IPS-15b (cell line): ENCODE data around the gene PRR11.

Experiments
- H3K27me3 ChIP-seq: one replicate; pipeline ENCODE4 v1.6.1; 2013; ENCODE audit warnings: low read length; ENCODE audit not compliant: control insufficient read depth, insufficient read depth
- H3K36me3 ChIP-seq: one replicate; pipeline ENCODE4 v1.6.1; 2013; ENCODE audit warnings: low read length; ENCODE audit not compliant: control insufficient read depth, insufficient read depth
- H3K4me1 ChIP-seq: one replicate; pipeline ENCODE4 v1.6.1; 2013; ENCODE audit warnings: mild to moderate bottlenecking, low read length; ENCODE audit not compliant: control insufficient read depth, insufficient read depth
- H3K4me3 ChIP-seq: one replicate; pipeline ENCODE4 v1.5.1; 2013; ENCODE audit warnings: low read depth, low read length
- H3K9ac ChIP-seq: one replicate; pipeline ENCODE4 v1.6.1; 2013; ENCODE audit warnings: low read depth, mild to moderate bottlenecking, low read length
- H3K9me3 ChIP-seq: one replicate; pipeline ENCODE4 v1.6.1; 2013; ENCODE audit warnings: mild to moderate bottlenecking, low read length; ENCODE audit not compliant: control insufficient read depth, insufficient read depth

Gene PRR11

DNA sequence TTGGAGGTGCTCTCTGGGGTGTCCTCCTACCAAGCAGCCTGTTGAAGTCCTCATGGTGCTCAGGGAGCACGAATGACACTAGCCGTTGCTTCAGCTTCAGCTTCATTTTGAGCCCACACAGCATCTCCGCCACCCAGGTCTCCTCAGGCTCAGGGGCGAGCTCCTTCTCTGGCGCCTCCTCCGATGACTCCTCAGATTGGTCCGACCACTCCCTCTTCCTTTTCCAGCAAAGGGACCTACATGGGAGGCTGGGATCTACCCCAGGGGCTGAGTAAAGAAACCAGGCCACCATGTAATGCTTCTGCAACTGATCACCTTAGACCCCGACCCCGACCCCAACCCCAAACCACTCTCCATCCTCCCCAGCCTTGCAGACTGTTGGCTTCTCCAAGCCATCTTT lies 25.9 kb downstream of the PRR11 start:
- no peak overlapping the region for H3K4me3 ChIP-seq
- no peaks in the 10 kb centered on the region for H3K4me1 ChIP-seq
- H3K9me3 ChIP-seq = no peaks in the 10 kb centered on the region
- peaks cover 7% of the 10 kb centered on the region for H3K36me3 ChIP-seq
- H3K9ac ChIP-seq = no peak overlapping the region
- no peaks in the 10 kb centered on the region for H3K27me3 ChIP-seq

DNA sequence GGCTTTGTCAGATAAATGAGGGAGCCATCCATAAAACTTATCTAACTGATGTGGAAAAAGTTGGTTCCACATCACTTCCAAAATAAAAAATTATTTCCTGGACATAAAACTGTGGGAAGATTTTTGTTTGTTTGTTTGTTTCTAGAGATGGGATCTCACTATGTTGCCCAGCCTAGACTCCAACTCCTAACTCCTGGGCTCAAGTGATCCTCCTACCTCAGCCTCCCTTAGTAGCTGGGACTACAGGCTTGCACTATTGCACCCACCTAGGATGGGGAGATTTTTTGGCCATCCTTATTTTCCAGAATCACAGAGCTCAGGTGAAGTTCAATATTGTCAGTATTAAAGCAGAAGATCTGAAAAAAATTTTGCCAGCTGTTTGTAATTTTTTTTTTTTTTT lies 30.5 kb downstream of the PRR11 start:
- no peaks in the 10 kb centered on the region for H3K4me1 ChIP-seq
- no peak overlapping the region for H3K9ac ChIP-seq
- H3K36me3 ChIP-seq = peaks cover 9% of the 10 kb centered on the region
- no peaks in the 10 kb centered on the region for H3K27me3 ChIP-seq
- H3K9me3 ChIP-seq = no peaks in the 10 kb centered on the region
- no peak overlapping the region for H3K4me3 ChIP-seq

DNA sequence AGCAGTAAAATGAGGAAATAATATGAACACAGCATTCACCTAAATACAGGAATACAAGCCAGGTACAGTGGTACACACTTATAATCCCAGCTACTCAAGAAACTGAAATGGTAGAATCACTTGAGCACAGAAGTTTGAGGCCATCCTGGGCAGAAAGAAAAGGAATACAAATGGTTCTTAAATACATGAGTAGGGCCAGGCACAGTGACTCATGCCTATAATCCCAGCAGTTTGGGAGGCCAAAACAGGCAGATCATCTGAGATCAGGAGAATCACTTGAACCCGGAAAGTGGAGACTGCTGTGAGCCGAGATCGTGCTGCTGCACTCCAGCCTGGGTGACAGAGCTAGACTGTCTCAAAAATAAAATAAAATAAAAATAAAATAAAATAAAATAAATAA lies 31.3 kb downstream of the PRR11 start:
- Histone ChIP-seq H3K27me3 (no peaks in the 10 kb centered on the region), H3K36me3 (peaks cover 9% of the 10 kb centered on the region), H3K4me1 (no peaks in the 10 kb centered on the region), H3K9me3 (no peaks in the 10 kb centered on the region), H3K4me3 (no peak overlapping the region), H3K9ac (no peak overlapping the region)

DNA sequence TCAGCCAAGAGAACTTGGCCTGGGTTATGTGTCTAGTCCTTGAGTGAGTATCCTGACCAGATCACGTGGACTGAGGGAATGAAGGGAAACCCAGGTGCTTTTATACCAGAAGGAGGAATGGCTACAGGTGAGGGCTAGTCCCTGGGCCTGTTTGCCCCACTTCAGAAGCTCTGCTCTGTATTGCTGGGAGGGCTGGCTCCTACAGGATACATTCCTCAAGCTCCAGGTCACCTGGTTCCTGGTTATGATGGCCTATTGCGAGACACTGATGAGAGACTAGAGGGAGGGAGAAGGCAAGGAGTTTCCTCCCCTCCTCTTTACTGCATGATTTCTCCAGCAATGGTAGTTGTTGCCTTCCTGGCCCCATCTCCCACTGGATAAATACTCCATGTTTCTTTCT lies 35.3 kb downstream of the PRR11 start:
- no peaks in the 10 kb centered on the region for H3K27me3 ChIP-seq
- H3K4me3 ChIP-seq = no peak overlapping the region
- no peaks in the 10 kb centered on the region for H3K4me1 ChIP-seq
- H3K9me3 ChIP-seq = no peaks in the 10 kb centered on the region
- H3K36me3 ChIP-seq = peaks cover 13% of the 10 kb centered on the region
- no peak overlapping the region for H3K9ac ChIP-seq

DNA sequence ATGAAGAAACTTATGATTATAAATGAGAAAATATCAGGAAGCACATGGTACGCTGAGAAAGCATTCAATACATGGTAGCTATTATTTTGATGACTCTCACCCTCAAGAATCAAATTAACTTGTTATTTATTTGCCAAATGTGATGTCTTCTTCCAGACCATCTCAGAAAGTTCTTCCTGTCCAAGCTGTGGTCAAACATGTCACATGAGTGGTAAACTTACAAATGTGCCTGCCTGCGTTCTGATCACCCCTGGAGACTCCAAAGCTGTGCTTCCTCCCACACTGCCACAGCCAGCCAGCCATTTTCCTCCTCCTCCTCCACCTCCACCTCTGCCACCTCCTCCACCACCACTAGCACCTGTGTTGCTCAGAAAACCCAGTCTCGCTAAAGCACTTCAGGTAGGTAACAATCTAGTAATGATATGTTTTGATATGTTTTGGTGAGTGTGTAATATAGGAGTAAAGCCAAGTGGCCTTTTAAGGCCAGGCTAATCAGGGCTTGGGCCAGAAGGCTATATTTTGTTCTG lies 37.9 kb downstream of the PRR11 start:
- peaks cover 15% of the 10 kb centered on the region for H3K36me3 ChIP-seq
- no peak overlapping the region for H3K4me3 ChIP-seq
- H3K4me1 ChIP-seq = no peaks in the 10 kb centered on the region

GRCh38 chr17:59199398-59199797 lies 43.9 kb downstream of the PRR11 start:
- Histone ChIP-seq H3K27me3 (no peaks in the 10 kb centered on the region), H3K9ac (no peak overlapping the region), H3K4me1 (no peaks in the 10 kb centered on the region), H3K9me3 (no peaks in the 10 kb centered on the region), H3K4me3 (no peak overlapping the region), H3K36me3 (peaks cover 19% of the 10 kb centered on the region)

More for the DNA sequence above, 37.9 kb downstream of the PRR11 start:
- Histone ChIP-seq H3K9me3 (no peaks in the 10 kb centered on the region), H3K27me3 (no peaks in the 10 kb centered on the region), H3K9ac (no peak overlapping the region)

DNA sequence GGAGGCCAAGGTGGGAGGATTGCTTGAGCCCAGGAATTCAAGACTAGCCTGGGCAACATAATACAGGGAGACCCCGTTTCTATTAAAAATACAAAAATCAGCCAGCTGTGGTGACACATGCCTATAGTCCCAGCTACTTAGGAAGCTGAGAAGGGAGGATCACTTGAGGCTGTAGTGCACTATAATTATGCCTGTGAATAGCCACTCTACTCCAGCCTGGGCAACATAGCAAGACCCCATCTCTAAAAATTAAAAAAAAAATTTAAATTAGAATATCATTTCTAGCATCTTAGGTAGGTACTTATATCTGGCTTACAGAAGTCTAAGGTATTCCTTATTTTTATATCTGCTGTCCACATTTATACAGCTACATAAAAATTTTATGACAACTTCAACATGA lies 46.8 kb downstream of the PRR11 start:
- peaks cover 13% of the 10 kb centered on the region for H3K36me3 ChIP-seq
- H3K9ac ChIP-seq = no peak overlapping the region
- no peaks in the 10 kb centered on the region for H3K9me3 ChIP-seq
- H3K4me1 ChIP-seq = no peaks in the 10 kb centered on the region
- H3K27me3 ChIP-seq = no peaks in the 10 kb centered on the region
- H3K4me3 ChIP-seq = no peak overlapping the region

GRCh38 chr17:59219370-59219769 lies 63.8 kb downstream of the PRR11 start:
- H3K4me3 ChIP-seq = peak overlapping the region; percentile 79
- H3K4me1 ChIP-seq = no peaks in the 10 kb centered on the region
- H3K9me3 ChIP-seq = no peaks in the 10 kb centered on the region
- H3K9ac ChIP-seq = no peak overlapping the region
- peaks cover 3% of the 10 kb centered on the region for H3K27me3 ChIP-seq
- H3K36me3 ChIP-seq = no peaks in the 10 kb centered on the region

DNA sequence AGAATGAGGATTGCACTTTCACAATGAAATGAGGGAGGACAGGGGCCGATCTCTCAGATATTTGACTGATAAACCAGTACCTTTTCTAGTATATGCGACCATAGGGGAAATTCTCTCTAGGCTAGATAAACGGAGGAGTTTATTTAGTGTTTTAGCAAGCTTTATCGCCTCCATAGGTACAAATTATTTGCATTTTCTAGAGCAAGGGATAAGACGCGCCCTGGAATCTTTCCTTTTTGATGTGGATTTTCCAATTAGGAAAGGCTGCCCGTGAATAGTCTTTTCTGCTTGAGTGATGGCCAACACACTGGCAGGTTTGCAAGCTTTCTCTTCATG lies 64.4 kb downstream of the PRR11 start:
- Histone ChIP-seq H3K27me3 (peaks cover 3% of the 10 kb centered on the region), H3K36me3 (no peaks in the 10 kb centered on the region), H3K4me1 (no peaks in the 10 kb centered on the region), H3K9ac (peak overlapping the region; percentile 41), H3K4me3 (peak overlapping the region; percentile 79), H3K9me3 (no peaks in the 10 kb centered on the region)

GRCh38 chr17:59220328-59221158 lies 65.0 kb downstream of the PRR11 start, which contains the start of gene GDPD1:
GDPD1 (plus strand) TSS chr17:59220511; CDS start chr17:59220610, 99 bp downstream.
- no peaks in the 10 kb centered on the region for H3K36me3 ChIP-seq
- no peaks in the 10 kb centered on the region for H3K4me1 ChIP-seq
- H3K9me3 ChIP-seq = no peaks in the 10 kb centered on the region

GRCh38 chr17:59221159-59221847 lies 65.8 kb downstream of the PRR11 start:
- Histone ChIP-seq H3K27me3 (peaks cover 3% of the 10 kb centered on the region), H3K4me3 (peak overlapping the region; percentile 79), H3K9me3 (no peaks in the 10 kb centered on the region), H3K4me1 (no peaks in the 10 kb centered on the region), H3K36me3 (no peaks in the 10 kb centered on the region), H3K9ac (peak overlapping the region; percentile 63)

More at GRCh38 chr17:59220328-59221158, 65.0 kb downstream of the PRR11 start, which contains the start of gene GDPD1:
- Histone ChIP-seq H3K27me3 (peaks cover 3% of the 10 kb centered on the region), H3K4me3 (peak within 1 kb of the TSS; percentile 79), H3K9ac (peak within 1 kb of the TSS; percentile 63)

- no peaks in the 10 kb centered on the region for H3K4me1 ChIP-seq
- no peak overlapping the region for H3K9ac ChIP-seq
- peaks cover 3% of the 10 kb centered on the region for H3K27me3 ChIP-seq
- no peak overlapping the region for H3K4me3 ChIP-seq
- no peaks in the 10 kb centered on the region for H3K36me3 ChIP-seq
- no peaks in the 10 kb centered on the region for H3K9me3 ChIP-seq
Observed at GRCh38 chr17:59223813-59224212, 68.3 kb downstream of the PRR11 start.
